ENCODE results near the gene XIRP1.
"Not testable (repeated sequence)": the region's sequence is repeated elsewhere in the genome, so short reads cannot be mapped to it uniquely, and the experiment has no call there.

XIRP1 gene, protein sequence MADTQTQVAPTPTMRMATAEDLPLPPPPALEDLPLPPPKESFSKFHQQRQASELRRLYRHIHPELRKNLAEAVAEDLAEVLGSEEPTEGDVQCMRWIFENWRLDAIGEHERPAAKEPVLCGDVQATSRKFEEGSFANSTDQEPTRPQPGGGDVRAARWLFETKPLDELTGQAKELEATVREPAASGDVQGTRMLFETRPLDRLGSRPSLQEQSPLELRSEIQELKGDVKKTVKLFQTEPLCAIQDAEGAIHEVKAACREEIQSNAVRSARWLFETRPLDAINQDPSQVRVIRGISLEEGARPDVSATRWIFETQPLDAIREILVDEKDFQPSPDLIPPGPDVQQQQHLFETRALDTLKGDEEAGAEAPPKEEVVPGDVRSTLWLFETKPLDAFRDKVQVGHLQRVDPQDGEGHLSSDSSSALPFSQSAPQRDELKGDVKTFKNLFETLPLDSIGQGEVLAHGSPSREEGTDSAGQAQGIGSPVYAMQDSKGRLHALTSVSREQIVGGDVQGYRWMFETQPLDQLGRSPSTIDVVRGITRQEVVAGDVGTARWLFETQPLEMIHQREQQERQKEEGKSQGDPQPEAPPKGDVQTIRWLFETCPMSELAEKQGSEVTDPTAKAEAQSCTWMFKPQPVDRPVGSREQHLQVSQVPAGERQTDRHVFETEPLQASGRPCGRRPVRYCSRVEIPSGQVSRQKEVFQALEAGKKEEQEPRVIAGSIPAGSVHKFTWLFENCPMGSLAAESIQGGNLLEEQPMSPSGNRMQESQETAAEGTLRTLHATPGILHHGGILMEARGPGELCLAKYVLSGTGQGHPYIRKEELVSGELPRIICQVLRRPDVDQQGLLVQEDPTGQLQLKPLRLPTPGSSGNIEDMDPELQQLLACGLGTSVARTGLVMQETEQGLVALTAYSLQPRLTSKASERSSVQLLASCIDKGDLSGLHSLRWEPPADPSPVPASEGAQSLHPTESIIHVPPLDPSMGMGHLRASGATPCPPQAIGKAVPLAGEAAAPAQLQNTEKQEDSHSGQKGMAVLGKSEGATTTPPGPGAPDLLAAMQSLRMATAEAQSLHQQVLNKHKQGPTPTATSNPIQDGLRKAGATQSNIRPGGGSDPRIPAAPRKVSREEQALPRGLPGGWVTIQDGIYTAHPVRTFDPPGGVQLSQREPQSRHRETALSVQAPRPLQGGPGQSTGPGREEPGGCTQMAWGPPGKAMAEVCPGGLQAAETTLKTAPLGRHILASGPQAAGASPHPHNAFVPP (N-terminal part only)

DNA sequence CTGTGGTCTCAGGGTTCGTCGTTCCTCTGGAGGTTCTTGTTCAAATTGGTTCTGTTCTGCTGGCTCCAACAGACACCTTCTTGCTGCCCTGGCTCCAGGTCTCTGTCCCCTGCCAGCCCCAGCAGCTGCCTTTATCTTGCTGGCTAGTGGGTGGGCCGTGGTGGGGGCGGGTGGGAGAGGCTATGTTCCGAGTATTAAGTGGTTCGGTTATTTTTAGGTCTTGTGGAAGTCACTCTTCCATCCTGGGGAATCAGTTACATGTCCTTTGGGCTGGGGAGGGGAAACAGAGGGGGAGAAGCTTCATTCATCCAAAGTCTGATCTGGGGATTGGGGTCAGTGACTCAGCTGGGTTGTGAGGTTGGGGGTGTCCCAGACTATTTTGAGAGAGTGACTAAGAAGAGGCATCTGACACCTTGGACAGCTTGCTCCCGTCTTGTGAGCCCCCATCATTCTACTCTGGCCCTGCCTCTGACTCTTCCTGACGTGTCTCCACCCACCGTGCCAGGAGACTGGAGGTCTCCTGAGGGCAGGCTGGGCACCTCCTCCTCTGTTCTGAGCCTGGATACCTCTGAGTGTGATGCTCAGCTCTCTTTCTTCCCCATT is at the start of gene XIRP1:
Gene XIRP1, minus strand, starts transcription at position 106 of the 603 bp plus-strand sequence. CDS start 3,150 bp downstream, outside the sequence.
- DNase-seq (ENCODE audit: extremely low spot score, insufficient read length, low read depth) (no peak), FAIRE-seq (no peak)

DNA sequence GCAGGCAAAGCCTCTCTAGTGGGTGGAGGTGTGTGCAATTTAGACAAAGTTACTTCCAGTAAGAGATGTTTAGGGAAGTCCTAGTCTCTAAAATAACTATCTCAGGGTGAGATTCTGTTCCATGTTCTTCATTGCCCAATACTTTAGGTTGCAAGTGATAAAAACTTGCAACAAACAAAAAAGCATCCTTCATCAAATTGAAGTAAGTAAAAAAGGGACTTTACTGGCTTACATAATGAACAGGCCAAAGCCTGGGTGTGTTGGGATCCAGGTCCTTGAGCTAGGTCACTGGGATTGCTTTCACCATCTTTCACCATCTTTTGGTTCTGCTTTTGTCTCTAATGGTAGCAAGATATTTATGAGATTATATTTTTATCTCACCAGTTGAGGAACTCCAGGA is 49.2 kb upstream of the XIRP1 start:
- FAIRE-seq (no peak), DNase-seq (ENCODE audit: extremely low spot score, insufficient read length, low read depth) (no peak)

DNA sequence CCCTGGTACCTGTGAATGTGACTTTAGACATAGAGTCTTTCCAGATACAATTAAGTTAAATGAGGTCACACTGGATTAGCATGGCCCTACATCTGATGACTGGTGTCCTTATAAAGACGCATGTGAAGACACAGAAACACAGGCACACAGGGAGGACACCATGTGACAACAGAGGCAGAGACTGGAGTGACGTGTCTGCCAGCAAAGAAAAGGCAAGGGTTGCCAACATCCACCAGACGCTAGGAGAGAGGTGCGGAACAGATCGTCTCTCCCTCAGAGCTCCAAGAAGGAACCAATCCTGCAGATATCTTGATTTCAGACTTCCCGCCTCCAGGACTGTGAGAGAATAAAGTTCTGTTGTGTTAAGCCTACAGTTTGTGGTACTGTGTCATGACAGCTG is 44.6 kb upstream of the XIRP1 start:
- DNase-seq (ENCODE audit: extremely low spot score, insufficient read length, low read depth) (no peak), FAIRE-seq (no peak)

DNA sequence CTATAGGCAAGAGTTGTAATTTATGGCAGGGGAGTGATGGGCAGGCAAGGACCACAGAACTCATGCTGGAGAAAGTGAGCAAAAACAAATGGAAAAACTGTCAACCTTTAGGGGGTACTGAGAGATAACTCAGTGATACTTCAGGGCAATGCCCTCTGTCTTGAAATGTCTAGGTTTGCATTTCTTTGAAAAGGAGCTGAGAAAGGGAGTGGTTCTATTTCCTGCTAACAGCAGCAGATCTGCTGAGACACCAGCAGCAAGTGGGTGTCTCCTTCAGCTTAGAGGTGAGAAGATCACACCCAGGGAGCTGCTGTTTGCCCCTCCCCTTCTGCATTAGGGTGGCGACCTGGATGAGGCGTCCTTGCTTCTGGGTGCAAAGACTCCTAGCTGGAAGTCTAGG is 42.3 kb upstream of the XIRP1 start:
- no peak for FAIRE-seq
- DNase-seq (ENCODE audit: extremely low spot score, insufficient read length, low read depth) = no peak

DNA sequence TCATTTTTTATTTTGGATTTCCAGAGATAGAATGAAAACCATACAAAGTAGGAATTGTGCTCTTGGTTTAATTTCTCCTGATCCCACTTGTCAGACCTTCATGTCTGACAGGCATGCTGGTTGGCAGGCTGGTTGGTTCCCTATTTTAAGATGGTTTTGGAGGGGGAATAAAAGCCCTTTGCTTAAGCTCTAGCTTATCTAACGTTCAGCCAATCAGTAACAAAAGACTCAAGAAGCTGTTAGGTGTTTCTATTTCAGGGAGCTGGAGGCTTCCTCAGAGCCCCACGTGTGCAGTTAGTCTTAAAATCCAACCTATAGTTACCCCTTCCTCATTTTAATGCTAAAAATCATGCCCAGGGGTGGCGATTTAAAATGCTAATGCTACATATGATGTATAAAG is 40.5 kb upstream of the XIRP1 start:
- FAIRE-seq = no peak
- DNase-seq (ENCODE audit: extremely low spot score, insufficient read length, low read depth) = no peak

DNA sequence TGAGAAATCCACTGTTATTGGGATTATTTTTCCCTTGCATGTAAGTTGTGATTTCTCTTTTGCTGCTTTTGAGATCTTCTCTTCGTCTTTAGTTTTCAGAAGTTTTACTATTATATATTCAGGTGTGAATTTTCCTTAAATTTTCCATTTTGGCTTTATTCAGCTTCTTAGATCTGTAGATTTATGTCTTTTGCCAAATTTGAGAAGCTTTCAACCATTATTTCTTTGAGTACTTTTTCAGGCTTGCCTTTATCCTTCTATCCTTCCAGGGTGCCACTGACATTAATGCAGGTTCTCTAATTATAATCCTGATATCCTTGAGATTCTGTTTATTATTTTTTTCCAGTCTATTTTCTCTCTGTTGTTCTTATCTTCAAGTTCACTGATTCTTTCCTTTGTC is 38.1 kb upstream of the XIRP1 start:
- FAIRE-seq (no peak), DNase-seq (ENCODE audit: extremely low spot score, insufficient read length, low read depth) (no peak)

DNA sequence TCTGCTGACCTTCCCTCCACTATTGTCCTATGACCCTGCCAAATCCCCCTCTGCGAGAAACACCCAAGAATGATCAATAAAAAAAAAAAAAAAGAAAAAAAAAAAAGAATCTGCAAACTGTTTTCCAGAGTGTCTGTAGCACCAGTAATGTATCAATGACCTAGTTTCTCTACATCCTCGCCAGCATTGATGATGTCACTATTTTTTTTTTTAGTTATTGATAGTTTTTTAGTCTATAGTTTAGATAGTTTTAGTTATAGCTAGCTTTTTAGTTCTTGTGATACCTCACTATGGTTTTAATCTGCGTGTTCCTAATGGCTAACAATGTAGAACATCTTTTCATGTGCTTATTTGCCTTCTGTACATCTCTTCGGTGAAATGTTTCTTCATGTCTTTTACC is 36.1 kb upstream of the XIRP1 start:
- DNase-seq (ENCODE audit: extremely low spot score, insufficient read length, low read depth) (no peak), FAIRE-seq (no peak)

DNA sequence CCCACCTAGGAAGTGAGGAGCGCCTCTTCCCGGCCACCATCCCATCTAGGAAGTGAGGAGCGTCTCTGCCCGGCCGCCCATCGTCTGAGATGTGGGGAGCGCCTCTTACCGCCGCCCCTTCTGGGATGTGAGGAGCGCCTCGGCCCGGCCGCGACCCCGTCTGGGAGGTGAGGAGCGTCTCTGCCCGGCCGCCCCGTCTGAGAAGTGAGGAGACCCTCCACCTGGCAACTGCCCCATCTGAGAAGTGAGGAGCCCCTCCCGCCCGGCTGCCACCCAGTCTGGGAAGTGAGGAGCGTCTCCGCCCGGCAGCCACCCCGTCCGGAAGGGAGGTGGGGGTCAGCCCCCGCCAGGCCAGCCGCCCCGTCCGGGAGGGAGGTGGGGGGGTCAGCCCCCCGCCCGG is 35.2 kb upstream of the XIRP1 start:
- FAIRE-seq; DNase-seq (ENCODE audit: extremely low spot score, insufficient read length, low read depth): not testable (repeated sequence)

DNA sequence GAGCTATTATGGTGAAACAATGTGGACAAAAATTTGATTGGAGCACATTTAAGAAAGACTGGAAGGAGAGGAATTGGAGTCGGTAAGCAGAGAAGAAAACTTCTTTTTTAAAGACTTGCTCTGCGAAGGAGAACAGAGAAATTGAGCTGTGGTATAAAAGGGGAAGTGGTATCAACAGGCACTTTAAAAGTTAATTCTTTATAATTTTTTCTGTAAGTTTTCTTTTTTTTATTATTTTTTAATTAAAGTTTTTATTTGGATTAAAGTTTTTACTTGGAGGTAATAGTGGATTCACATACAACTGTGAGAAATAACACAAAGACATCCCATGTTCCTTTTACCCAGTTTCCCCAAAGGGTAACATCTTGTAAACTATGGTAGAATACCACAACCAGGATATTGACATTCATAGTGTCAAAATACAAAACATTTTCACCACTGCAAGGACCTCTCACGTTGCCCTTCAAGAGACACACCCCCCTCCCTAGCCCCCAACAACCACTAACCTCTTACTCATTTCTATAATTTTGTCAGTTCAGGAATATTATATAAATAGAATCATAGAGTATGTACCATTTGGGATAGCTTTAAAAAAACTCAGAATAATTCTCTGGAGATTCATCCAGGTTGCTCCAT is 33.8 kb upstream of the XIRP1 start:
- FAIRE-seq (no peak), DNase-seq (ENCODE audit: extremely low spot score, insufficient read length, low read depth) (no peak)

DNA sequence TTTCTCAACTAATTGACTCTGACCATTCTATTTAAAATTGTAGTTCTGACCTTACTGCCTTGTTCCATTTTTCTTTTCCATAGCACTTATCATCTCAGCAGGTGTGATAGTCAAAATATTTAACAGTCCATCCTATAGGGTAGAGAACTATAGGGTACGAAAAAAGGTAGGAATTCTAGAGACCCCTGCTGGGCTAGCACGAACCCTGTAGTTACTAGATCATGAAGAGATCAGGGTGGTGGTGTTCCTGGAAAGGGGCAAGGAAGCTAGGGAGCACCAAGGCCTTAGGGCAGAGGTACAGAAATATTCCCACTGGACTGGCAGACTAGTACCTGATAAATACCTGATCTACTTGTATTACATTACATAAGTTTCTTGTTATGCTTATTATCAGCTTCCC is 31.9 kb upstream of the XIRP1 start:
- FAIRE-seq = no peak
- no peak for DNase-seq (ENCODE audit: extremely low spot score, insufficient read length, low read depth)

DNA sequence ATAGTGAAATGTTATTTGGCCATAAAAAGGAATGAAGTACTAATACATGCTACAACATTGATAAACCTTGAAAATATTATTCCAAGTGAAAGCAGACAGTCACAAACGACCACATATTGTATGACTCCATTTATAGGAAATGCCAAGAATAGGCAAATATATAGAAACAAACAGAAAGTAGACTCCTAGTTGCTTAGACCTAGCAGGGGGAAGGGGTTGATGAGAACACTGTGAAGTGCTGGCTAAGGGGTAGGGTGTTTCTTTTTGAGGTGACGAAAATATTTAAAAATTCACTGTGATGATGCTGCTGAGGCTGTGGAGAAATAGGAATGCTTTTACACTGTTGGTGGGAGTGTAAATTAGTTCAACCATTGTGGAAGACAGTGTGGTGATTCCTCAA is 30.5 kb upstream of the XIRP1 start:
- FAIRE-seq (no peak), DNase-seq (ENCODE audit: extremely low spot score, insufficient read length, low read depth) (no peak)

DNA sequence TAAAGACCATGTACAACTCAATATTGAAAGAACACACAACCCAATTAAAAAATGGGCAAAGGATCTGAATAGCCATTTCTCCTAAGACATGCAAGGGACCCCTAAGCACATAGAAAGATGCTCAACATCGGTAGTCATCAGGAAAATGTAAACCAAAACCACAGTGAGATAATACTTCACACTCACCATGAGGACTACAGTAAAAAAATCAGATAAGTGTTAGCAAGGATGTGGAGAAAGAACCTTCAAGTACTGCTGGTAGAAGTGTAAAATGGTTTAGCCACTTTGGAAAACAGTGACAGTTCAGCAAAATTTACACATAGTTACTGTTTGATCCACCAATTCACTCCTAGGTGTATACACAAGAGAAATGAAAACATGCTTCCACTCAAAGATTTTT is 30.1 kb upstream of the XIRP1 start:
- FAIRE-seq = no peak
- DNase-seq (ENCODE audit: extremely low spot score, insufficient read length, low read depth) = no peak

DNA sequence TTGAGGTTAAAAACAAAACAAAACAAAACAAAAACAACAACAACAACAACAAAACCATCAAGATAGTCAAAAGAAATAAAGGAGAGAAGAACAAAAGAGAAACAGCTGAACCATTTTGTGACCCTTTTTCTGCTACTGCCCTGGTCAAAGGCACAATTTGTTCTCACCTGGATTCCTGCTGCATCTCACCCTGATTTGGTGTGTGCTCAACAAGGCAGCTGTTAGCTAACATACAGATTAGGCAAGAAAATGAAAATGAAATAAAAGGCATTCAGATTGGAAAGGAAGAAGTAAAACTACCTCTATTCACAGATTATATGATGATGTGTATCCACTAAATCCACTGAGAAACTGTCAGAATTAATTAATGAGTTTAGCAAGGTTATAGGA is 28.7 kb upstream of the XIRP1 start:
- peak; percentile 45 for FAIRE-seq
- DNase-seq (ENCODE audit: extremely low spot score, insufficient read length, low read depth) = no peak

DNA sequence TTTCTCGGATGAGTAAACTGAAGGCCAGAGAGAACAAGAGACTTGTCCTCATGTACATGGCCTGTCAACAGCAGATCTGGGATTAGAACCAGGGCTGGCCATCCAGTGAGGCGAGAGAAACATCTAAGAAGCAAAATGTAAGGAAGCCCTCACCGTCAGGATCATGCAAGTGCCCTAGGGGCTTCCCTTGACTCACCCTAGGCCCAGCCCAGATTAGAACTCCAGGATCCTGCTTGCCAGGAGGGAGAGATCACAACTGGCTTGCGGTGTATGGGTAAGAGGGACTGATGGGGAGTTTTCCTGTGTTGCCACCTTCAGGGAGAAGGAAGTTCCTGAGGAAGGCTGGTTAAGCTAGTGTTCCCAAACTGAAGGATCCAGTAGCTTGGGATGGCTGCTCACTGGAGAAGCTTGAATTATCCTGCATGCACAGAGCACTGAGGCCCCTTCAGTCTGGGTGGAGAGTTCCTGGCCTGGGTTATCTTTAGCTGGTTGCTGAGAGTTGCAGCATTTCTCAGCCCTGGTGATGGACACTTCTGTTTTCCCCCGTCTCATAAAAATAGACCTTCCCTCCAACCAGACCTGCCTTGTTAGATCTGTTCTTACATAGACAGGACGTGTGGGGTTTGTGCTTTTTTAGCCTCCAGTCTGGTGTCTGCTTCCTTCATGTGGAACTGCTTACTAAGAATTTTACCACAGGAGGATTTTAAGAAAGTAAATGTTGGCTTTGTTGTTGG is 28.2 kb upstream of the XIRP1 start:
- FAIRE-seq = peak; percentile 50
- no peak for DNase-seq (ENCODE audit: extremely low spot score, insufficient read length, low read depth)

DNA sequence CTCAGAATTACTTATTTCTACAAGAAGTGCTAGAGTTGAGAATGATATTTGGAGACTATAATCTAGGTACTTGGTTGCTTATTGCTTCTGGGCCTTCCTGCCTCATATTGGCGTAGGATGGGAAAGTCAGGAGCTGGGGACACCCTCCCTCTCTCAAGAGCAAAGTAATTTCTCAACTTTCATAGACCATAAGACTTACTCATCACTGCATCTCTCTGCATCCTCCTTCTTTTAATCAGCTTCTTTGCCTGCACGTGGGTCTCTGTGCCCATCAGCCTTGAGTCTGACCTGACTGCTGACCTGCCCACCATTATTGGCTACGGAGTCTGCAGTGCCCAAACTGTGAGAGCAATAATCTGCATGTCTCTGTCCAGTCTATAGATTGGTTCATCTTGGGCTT is 27.3 kb upstream of the XIRP1 start:
- FAIRE-seq = no peak

DNA sequence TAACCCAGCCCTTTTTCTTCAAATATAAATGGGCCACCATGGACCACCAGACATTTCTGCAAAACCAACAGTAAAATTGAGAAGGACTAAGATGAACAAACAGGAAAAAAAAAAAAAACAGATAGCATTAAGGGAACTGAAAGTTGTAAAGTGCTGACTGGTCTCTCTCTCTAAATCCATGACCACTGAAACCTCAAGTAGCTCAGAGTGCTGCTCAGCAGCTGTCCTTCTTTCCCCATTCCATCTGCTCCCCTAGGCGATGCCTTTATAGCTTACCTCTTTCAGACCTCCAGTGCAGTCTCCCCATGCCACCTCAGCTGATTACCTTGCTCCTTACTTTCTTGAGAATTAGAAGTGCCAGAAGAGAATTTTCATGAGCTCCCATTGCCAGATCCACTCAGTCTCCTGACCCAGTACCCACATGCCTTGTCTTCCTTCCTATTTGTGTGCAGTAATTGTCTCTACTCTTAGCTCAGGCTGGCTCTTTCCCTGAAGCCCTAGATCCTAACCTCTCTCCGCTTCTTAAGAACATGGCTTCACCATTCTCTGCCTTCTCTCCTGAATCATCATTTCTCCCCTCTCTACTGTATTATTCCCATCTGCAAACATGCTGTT is 23.9 kb upstream of the XIRP1 start:
- DNase-seq (ENCODE audit: extremely low spot score, insufficient read length, low read depth) = peak; percentile 56

More for the DNA sequence above, 27.3 kb upstream of the XIRP1 start:
- DNase-seq (ENCODE audit: extremely low spot score, insufficient read length, low read depth) = no peak

DNA sequence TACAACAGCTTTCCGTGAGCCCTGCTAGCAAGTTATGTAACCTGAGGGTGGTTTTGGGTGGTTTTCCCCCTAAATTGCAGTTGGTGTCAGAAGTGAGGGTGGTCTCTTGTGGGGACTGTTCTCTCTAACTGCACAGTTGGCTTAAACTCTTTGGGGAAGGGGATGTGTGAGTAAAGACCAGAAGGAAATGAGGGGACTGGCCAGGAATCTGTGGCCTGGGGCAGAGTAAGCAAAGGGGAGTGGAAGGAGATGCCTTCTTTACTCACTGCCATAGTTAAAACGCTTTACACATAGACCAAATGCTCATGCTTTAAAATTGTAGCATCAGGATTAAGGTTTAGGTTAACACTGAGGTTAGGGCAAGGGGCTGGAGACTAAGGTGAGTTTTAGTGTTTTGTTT is 21.2 kb upstream of the XIRP1 start:
- FAIRE-seq (no peak), DNase-seq (ENCODE audit: extremely low spot score, insufficient read length, low read depth) (no peak)

More for the DNA sequence above, 23.9 kb upstream of the XIRP1 start:
- peak; percentile 93 for FAIRE-seq

DNA sequence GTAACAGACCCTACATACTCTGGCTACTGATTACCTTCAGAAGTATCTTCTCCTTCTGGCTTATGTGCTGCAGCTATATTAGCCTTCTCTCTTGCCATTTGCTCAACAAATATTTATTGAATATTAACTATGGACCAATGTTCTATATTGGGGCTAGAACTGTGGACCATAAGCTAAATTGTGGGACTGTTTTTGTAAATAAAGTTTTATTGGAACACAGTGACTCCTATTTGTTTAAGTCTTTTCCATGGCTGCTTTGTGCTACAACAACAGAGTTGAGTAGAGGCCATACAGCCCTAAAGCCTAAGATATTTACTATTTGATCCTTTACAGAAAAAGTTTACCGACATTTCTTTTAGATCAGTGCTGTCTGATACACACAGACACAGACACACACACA is 20.3 kb upstream of the XIRP1 start:
- FAIRE-seq = no peak

More for the DNA sequence above, 20.3 kb upstream of the XIRP1 start:
- DNase-seq (ENCODE audit: extremely low spot score, insufficient read length, low read depth) = no peak

Measured in GM18507 (cell line).